Colon (tissue), 2 donors: ENCODE measurements around the gene CRNKL1.

Source experiments
- FAIRE-seq: peaks from 2 replicates; lab custom pipeline; 2012; peaks lifted over from hg19 to GRCh38; lab: Jason Lieb, UNC
- donor health status: control.
- donor health status: control.

Gene CRNKL1

DNA sequence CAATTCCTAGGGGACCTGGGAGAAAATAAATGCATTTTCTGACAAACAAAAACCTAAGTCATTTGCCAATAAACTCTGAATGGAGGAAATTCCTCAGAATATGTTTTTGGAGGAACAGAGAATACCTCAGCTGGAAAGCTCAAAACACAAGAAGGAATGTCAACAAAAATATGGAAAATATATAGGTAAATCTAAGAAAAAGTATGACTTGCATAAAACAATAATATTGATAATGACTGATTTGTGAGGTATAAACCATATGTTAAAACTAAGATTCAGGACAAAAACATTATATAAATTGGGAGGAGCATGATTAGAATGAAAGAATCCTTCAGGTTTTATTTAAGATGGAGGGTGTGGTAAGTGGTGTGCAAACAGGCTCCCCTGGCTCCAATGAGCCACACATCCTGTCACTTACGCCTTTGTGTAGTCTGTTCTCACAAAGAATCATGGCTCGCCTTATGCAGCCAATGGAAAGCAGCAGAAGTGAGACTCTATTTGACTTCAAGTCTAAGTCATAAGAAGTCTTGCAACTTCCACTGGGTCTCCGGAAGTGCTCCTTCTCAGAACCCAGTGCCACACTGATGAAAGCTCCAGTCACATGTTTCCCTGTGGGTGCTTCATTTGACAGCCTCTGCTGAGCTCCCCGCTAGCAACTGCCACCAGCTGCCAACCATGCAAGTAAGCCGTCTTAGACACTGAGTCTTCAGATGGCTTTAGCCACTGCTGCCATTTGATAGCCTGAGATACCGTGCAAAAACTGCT is 8.2 kb upstream of the CRNKL1 start:
- no peak for FAIRE-seq

DNA sequence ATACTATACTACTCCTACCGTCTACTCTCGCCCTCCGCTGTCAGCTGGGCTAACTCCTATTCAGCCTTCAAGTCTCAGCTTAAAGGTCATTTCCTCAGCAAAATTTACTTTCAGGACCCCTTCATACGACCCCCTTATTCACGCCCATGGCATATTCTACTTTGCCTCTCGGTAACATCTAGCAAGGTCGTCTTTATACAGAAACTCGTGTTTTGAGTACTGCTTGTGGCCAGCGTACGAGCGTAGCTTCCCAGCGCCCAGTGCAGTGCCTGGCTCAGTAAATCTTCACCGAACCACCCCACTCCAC is 546 bp downstream of the CRNKL1 start:
- no peak for FAIRE-seq

DNA sequence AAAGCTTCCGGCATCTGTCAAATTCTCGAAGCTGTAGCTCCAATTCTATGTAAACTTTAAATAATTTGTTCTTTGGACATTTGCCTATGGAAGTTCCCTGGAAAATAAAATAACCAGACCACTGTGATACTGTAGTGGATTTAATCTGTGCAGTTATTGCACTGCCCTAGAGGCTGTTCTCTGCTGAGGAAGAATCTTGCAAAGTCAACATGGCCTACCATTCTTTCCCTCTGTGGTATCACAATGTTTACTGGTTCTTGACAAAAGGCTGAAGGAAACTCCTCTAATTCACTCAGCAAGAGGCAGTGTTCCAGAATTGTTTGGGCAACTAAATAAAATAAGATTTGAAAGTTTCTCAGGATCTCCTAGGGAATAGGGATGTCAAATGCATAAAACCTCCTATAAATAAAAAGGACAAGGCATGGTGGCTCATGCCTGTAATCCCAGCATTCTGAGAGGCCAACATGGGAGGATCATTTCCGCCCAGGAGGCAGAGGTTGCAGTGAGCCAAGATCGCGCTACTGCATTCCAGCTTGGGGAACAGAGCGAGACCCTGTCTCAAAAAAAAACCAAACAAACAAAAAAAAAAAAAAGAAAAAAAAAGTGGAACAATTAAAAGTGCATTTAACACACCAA is 12.4 kb downstream of the CRNKL1 start:
- FAIRE-seq: no peak

DNA sequence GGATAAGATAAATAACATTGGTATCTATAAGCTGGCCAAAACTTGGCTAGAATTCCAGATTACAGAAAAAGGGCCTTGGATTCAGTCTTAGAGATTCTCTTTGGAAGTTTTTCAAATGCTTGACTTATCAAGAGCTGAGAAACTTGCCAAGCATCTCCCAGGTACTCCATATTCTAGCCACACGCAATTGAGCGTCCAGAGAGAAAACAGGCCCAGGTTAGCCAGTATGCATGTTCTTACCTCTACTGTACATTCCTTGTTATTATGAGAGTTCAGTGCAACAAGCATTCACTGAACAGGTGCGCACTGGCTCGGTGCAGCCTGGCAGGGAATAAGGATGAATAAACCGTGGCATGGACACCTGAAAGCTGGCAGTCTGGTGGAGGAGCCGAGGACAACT is 13.7 kb downstream of the CRNKL1 start:
- no peak for FAIRE-seq

DNA sequence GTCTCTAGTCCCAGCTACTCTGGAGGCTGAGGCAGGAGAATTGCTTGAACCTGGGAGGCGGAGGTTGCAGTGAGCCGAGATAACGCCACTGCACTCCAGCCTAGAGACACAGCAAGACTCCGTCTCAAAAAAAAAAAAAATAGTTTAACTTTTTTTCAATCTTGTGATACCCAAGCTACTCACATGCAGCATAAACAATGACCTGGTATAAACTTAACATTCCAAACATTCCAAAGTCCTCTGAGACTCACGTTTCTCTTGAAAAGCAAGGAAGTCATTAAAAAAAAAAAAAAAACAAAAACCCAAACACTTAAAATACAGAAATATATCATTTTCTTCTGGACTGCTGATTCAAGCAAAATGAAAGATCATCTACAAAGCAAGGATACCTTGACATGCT is 14.3 kb downstream of the CRNKL1 start:
- FAIRE-seq: no peak

DNA sequence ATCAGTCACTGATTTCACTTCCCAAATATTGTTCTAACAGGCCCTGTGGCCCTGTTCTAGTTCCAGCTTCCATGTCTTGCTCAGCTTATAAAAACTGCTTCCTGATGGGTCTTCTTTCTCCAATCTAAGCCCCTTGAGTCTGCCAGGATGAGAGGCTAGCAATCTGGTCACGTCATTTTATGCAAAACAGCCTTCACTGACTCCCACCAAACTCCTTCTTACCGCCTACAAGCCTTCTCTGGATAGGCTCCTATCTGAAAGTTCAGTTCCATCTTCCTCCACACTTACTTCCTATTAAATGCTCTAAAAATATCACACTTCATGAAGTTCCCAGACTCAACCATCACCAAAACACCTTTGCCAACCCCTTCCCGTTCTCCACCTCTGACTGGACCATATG is 15.5 kb downstream of the CRNKL1 start:
- FAIRE-seq: no peak

DNA sequence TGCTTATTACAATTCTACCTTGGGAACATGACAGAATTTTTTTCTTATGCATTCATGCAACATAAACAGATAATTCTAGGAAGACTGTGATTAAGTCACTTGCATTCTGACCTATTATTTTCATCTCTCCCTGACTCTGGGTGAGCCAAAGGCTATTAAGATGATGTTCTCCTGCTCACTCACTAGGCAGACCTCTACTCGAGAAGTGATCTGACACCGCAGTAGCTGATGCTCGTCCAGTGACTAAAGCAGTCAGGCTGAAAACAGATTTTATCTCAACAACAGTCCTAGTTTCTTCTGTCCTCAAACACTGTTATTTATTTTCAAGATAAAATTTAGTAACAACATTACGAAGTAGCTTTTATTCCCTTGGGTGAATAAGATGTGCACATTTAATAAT is 17.8 kb downstream of the CRNKL1 start:
- FAIRE-seq: no peak

DNA sequence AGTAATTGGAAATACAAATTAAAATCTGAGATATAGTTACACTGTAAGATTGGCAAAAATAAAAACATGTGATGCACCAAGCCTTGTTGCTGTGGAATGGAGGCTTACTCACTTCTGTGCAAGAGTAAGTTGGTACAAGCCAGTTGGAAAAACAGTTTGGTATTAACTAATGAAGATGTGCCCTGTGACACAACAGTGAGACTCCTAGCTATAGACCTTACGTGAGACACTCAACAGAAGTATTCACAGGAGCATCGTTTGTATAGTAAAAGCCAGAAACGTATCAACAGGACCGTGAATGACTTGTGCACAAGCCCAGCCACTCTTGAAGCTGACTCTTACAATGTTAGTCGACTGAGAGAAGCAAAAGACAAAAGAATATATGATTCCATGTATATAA is 20.5 kb downstream of the CRNKL1 start:
- no peak for FAIRE-seq

DNA sequence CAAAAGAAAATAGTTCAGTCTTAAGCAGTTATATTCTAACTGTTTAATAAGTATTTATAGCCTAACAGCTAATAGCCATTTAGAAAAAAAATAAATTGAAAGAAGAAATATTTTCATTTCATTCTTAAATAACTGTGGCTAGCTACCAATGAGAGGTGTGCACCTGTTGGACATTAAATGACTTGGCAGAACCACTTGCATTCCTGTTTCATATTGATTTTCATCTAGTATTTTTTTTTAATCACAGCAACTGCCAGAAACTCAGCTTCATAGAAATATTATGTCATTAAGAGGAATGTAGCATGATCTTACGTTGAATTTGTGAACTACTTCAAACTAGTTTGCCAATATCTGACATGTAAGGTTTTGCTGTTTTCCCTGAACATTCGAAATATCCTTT is 25.0 kb downstream of the CRNKL1 start:
- FAIRE-seq: no peak

DNA sequence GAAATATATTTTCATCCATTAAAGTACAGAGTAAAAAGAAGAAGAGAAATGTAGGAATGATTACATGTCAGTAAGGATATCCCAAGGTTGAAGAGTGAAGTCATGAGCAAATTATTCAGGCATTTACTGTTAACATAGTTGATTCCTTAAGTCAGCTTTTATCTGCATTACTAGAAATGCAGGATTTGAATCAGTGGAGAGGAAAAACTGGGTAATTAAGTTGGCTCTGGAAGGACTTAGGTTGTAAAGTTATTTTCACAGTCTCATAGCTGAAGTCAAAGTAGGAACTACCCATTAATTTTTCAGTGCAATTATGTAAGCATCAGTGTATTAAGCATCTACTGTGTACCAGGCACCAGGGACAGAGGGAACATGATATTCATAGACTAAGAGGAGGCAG is 27.3 kb downstream of the CRNKL1 start:
- no peak for FAIRE-seq

DNA sequence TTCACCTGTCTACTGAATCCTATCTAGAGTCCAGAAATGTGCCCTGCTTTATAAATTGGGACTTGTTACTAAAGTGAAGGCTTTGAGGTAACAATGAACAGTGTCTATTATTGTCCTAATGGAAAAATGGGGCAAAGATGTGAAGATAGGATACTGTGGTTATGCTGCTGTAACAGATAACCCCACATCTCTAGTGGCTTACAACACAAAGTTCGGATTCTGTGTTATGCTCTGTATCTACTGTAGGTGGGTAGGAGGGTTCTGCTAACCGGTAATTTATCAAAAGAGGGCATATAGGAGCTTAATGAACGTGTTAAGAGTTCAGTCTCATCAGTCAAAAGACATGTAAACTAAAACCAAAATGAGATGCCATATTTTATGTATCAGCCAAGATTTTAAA is 28.9 kb downstream of the CRNKL1 start:
- no peak for FAIRE-seq

DNA sequence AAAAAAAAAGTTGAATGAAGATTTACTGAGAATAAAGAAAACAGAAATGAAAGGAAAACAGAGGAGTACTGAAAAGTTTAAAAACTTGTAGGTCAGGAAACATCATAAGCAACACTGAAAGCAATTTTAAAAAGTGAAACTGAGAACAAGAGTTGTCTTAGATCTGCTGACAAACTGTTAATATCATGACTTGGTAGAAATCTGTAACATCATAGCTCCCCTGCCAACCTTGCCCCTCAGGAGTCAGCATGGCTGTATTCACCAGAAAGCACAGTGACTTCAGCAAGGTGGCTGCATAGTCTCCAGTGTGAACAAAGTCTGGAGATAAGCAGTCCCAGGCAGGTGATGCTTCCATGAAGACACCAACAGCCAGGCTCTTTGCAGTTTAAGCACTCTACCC is 29.8 kb downstream of the CRNKL1 start:
- FAIRE-seq: no peak

DNA sequence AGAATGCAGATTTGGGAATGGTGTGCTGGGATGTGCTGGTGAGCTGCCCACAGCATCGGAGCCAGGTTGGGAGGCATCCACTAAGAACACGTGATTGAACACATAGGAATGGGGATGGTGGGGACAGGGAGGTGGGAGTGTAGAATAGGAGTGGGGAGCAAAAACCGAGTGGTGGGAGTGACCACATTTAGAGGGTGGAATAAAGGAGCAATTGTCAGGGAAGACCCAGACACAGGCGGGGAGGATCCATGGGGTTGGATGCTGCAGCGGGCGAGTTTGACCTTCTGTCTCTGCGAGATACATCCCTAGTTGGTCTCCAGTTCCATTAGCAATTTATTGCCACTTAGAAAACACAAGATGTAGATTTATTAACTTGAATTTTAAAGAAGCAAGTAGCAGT is 30.4 kb downstream of the CRNKL1 start:
- no peak for FAIRE-seq

DNA sequence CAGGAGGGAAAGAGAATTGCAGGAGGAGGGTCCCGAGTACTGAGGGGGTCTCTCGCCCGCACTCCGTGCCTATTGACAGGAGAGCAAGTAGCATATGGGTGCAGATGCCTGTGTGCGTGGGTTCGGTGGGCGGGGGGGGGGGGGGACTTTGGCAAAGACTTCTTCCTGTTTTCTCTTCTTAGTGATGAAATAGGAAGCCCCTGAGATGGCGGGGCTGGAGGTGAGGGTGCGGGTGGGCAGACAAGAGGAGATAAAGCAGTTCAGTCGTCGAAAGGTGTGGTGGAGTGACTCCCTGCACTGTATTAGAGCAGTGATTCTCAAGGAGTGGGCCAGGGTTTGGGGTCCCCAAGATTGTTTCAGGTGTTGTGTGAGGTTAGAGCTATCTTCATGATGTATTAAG is 31.4 kb downstream of the CRNKL1 start:
- no peak for FAIRE-seq

DNA sequence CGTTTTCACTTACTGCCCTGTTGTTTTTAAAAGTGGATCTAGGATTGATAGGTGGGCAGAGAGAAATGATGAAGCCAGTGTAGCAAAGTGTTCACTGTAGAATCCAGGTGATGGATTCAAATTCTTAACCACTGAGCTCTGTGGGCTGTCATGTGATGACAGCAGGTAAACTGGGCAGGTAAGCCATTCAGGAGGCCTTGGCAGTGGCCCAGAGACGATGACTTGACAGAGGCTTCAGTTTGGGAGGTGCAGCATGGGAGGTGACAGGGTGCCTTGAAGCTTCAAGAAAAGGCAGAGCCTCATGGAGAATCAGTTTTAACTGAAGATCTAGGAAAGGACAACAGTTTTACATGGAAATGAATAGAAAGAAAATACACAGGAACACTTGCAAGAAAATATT is 33.1 kb downstream of the CRNKL1 start:
- FAIRE-seq: no peak

DNA sequence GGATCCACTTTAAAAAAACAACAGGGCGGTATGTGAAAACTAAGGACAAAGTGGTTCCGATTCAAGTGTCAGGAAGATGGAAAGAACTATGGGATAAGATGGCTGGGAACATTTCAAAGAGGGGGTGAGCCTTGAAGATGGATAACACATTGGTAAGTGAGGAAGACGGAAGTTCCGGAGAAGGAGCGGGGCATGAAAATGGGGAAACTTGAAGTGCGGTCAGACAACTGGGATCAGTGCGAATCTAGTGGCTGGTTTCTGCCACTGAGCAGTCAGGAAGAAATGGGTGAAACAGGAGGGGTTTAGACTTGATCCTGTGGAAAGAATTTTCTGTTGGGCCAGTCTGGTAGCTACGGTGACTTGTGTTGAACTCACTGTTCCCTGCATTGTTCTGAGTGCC is 33.9 kb downstream of the CRNKL1 start:
- FAIRE-seq: no peak

DNA sequence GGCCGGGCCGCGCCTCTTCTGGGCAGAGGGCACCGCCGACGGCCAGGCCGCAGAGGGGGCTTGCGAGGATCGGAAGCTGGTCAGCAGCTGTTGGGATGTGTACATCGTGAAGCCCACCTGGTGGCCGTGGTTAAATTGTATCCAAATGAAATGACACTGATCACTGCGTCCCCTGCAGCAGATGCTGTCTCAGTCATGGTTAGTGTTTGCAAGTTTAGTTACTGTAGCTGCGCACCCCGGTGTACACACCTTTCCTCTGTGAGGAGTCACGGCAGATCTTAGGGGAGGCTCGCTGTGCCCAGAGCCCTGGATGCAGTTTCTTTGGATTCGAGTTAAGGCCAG is 34.5 kb downstream of the CRNKL1 start:
- no peak for FAIRE-seq

DNA sequence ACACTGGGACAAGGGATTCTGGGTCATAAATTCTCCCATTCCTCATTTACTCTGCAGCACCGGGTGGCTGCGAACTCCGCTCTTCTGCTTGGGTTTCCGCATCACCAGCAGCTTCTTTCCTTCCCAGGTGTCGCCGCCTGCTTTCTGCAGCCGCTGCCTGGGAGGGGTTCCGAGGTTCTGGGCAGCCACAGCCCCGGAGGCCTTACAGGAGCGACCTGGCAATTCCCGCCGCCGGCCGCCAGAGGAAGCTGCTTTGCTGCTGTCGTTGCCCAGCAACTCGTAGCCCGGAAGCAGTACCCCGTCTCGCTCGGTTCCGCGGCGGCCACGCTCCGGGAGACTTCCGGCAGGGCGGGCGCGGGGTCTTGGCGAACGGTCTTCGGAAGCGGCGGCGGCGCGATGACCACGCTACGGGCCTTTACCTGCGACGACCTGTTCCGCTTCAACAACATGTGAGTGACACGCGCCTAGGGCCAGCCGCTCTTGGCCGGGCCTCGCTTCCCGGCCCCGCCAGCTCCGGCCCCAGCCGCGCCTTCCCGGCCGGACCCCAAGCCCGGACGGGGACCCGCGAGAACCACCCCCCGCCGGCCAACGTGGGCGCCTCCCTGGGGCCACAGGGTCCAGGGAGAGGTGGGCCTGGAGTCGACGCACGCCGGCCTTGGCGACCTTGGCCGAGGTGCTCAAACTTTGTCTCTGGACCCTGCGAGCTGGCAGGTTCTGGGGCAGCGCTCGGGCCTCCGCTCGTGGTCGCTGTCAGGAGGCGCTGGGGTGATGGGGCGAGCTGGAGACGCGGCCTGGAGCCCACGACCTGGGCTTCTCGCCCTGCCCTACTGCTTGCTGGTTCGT is 35.0 kb downstream of the CRNKL1 start, which contains the start of gene NAA20:
TSS of gene NAA20 (plus strand) at position 362 of the 843 bp plus-strand sequence. CDS start at position 397, 35 bp downstream.
- no peak for FAIRE-seq

DNA sequence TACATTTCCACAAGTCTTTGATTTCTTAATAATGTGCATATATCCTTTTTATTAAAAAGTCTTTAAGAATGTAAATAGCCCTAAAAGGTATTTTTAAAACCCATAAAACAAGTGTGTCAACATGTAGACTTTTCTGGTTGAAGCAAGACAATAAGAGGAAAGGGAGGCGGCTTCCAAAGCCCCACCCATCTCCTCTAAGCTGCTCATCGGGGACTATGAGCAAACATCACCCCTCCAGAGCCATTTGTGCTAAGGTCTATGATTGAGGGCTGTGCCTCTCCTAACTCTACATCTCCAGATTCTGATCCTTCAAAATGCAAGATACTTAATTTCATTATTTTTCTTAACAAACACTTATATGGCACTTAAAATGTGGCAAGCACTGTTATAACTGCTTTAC is 37.6 kb downstream of the CRNKL1 start:
- no peak for FAIRE-seq

DNA sequence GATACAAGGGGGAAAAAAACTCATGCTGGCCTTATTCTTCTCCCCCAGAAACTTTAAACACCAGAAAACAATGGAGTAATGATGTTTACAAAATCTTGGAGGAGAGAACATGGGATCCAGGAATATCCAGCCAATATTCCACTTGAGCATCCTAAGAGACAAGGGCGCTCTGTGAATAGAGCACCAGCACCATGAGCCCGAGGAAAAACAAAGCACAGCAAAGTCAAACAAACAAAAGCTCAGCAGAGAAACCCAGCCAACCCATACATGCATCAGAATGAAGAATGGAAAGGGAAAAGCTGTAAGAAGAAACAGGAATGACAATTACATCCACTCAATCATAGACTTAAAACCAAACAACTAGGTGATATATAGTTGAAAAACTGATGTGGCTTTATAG is 39.7 kb downstream of the CRNKL1 start:
- no peak for FAIRE-seq

DNA sequence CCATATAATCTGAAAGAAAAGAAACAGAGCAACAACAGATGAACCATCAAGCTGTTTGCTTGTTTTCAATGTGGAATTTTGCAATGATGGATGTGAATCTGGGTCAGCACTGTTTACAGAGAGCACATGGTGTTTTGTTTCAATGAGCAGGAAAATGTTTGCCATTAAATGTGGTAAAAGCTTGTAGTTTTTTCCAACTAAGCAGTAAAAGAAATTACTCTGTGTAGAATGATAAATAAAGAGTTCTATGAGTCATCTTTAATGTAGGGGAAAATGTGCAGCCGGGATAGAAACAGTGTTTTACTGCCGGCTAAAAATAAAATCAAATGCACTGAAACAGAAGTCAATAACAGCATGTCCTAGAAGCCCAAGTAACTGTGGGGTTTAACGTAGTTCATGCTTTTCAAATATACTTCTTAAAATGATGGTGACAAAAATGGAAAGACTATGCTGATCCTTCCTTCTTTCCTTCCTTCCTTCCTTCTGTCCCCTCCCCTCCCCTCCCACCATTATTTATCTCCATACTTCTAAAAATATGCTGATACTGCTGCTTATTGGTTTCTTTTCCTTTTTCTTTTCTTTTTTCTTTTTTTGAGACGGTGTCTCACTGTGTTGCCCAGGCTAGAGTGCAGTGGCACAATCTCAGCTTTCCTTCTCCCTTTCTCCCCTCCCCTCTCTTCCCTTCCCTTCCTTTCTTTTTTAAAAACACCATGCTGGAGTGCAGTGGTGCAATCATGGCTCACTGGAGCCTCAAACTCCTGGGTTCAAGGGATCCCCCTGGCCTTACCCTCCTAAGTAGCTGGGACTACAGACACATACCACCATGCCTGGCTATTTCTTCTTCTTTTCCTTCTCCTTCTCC is 41.4 kb downstream of the CRNKL1 start:
- no peak for FAIRE-seq

DNA sequence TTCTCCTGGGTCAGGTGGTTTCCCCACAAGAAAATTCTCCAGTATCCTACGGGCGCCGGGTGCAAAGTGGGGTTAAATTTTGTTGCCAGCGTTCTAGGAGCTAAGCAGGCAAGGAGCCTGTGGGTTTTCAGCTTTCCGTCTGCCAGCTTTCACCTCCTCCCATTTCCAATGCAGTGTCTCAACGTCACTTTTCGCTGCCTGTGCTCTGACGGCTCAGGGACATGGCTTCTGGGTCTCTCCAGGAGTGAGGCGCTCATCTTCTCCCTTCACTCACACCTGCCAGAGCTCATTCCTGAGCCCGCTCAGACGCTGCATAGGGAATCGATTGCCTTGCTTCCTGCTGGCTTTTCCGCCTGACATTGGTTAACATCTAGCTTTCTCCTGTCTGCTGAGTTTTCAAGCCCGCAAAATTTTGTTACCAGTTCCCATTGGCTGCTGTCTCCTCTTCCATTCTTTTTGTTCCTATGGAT is 42.4 kb downstream of the CRNKL1 start:
- no peak for FAIRE-seq
